ENCODE measurements around the gene SNN.

The SNN gene

DNA sequence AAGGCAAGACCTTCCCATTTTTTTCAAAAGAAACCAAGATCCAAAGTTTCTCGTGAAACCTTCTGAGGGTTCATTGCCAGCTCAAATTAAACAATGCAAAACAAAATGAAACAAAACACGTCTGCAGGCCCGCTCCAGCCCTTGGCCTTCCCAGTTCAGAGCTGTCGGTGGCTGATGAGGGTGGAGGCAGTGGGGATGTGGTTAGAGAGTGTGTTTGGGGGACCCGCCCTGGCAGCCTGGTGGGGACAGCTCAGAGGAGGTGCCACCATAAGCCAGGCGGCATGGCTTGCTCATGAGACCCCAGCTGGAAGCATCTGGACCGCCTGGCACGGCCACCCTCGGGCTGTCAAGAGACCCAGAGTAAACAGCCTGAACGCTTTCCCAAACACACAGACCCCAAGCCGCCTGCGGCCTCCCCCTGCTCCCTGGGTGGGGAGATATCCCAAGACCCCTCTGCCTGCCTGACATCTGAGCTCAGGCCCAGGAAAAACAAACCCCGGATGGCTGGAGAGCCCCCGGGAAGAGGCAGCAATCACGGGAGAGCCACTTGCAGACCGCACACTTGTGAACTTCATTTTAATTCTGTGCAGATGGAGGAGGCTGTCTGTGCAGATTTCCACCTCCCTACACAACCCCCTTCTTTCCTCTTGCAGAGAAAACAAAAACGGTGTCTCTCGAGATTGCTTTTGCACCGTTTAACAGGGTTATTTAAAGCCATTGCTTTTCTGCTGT lies 46.2 kb upstream of the SNN start:
- Histone ChIP-seq H3K4me3 (IDR thresholded peaks at IDR 0.05; ENCODE audit: insufficient read depth, low read depth, low read length) (no peak overlapping the region), H3K4me2 (no peak overlapping the region), H3K79me2 (ENCODE audit: insufficient read depth, low read depth) (no peaks in the 10 kb centered on the region), H3K36me3 (ENCODE audit: insufficient read depth) (no peaks in the 10 kb centered on the region), H4K20me1 (ENCODE audit: insufficient read depth) (no peaks in the 10 kb centered on the region), H3K27me3 (ENCODE audit: insufficient read depth, low read depth) (no peaks in the 10 kb centered on the region), H3K27ac (no peak overlapping the region), H3K9ac (no peak overlapping the region), H2AFZ (ENCODE audit: low read depth) (no peak overlapping the region), H3K4me1 (ENCODE audit: low read depth, poor library complexity, severe bottlenecking) (peaks cover 20% of the 10 kb centered on the region)
- TF ChIP-seq, protein P1, sequence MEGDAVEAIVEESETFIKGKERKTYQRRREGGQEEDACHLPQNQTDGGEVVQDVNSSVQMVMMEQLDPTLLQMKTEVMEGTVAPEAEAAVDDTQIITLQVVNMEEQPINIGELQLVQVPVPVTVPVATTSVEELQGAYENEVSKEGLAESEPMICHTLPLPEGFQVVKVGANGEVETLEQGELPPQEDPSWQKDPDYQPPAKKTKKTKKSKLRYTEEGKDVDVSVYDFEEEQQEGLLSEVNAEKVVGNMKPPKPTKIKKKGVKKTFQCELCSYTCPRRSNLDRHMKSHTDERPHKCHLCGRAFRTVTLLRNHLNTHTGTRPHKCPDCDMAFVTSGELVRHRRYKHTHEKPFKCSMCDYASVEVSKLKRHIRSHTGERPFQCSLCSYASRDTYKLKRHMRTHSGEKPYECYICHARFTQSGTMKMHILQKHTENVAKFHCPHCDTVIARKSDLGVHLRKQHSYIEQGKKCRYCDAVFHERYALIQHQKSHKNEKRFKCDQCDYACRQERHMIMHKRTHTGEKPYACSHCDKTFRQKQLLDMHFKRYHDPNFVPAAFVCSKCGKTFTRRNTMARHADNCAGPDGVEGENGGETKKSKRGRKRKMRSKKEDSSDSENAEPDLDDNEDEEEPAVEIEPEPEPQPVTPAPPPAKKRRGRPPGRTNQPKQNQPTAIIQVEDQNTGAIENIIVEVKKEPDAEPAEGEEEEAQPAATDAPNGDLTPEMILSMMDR (conservative IDR thresholded peaks at IDR 0.05; ENCODE audit: low read depth, low read length): no peak

DNA sequence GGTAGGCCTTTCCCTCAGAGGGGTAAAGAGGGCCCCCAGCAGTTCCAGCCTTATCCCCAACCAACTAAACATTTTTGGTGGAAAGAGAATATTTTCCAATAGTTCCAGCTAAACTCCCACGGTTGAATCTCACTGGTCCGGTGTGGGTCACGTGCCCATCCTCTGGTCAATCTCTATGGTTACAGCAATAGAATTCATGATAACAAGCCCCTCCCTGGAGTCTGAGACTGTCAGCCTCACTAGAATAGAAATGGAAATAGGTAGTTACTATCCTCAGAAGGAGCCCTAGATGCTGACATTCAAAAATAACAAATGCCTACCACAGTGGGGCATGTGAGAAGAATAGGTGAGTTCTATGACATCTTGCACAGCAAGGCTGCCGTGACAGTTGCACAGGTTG lies 44.0 kb upstream of the SNN start:
- Histone ChIP-seq H3K4me1 (ENCODE audit: low read depth, poor library complexity, severe bottlenecking) (peaks cover 10% of the 10 kb centered on the region), H3K4me3 (IDR thresholded peaks at IDR 0.05; ENCODE audit: insufficient read depth, low read depth, low read length) (no peak overlapping the region), H3K27ac (no peak overlapping the region), H2AFZ (ENCODE audit: low read depth) (no peak overlapping the region), H3K9ac (no peak overlapping the region), H3K4me2 (no peak overlapping the region), H3K36me3 (ENCODE audit: insufficient read depth) (no peaks in the 10 kb centered on the region), H3K79me2 (ENCODE audit: insufficient read depth, low read depth) (no peaks in the 10 kb centered on the region), H4K20me1 (ENCODE audit: insufficient read depth) (no peaks in the 10 kb centered on the region), H3K27me3 (ENCODE audit: insufficient read depth, low read depth) (no peaks in the 10 kb centered on the region)
- TF ChIP-seq, protein P1 (conservative IDR thresholded peaks at IDR 0.05; ENCODE audit: low read depth, low read length): no peak

DNA sequence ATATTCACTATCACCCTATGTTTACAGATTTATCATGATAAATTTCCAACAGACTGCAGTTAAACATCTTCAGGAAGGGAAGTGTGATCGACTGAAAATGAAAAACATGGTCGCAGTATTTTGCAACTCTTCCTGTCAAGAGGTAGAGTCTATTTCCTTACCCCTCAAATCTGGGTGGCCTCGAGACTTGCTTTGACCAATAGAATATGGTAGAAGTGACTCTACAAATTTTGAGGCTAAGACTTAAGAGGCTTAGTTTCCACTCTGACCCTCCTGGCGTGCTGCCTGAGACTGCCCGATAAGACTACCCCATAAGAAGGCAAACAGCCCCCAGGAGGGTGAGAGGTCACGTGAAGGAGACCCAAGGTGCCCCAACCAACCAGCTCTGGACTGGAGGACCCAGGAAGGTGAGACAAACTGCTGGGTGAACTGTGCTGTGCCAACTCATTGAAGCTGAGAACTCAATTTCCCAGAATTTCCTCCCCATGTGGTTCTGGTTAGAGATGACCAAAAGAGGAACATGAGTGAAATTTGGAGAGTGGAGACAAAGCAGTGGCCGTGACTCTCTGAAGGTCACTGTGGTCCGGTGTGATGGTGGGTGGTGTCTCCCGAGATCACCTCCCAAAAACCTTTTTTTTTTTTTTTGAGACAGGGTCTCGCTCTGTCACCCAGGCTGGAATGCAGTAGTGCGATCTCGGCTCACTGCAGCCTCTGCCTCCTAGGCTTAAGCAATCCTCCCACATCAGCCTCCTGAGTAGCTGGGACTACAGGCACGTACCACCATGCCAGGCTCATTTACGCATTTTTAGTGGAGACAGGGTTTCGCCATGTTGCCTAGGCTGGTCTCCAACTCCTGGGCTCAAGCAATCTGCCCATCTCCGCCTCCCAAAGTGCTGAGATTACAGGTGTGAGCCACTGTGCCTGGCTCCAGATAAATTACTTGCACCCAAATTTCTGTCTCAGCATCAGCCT lies 43.3 kb upstream of the SNN start:
- H3K79me2 ChIP-seq (ENCODE audit: insufficient read depth, low read depth): no peaks in the 10 kb centered on the region
- H3K4me3 ChIP-seq (IDR thresholded peaks at IDR 0.05; ENCODE audit: insufficient read depth, low read depth, low read length): no peak overlapping the region
- H3K27me3 ChIP-seq (ENCODE audit: insufficient read depth, low read depth): no peaks in the 10 kb centered on the region
- H3K9ac ChIP-seq: no peak overlapping the region
- no peak overlapping the region for H3K4me2 ChIP-seq
- no peak overlapping the region for H2AFZ ChIP-seq (ENCODE audit: low read depth)
- H3K36me3 ChIP-seq (ENCODE audit: insufficient read depth): no peaks in the 10 kb centered on the region
- H4K20me1 ChIP-seq (ENCODE audit: insufficient read depth): no peaks in the 10 kb centered on the region
- no peak overlapping the region for H3K27ac ChIP-seq
- TF ChIP-seq, protein P1 (conservative IDR thresholded peaks at IDR 0.05; ENCODE audit: low read depth, low read length): no peak
- H3K4me1 ChIP-seq (ENCODE audit: low read depth, poor library complexity, severe bottlenecking): peaks cover 3% of the 10 kb centered on the region

DNA sequence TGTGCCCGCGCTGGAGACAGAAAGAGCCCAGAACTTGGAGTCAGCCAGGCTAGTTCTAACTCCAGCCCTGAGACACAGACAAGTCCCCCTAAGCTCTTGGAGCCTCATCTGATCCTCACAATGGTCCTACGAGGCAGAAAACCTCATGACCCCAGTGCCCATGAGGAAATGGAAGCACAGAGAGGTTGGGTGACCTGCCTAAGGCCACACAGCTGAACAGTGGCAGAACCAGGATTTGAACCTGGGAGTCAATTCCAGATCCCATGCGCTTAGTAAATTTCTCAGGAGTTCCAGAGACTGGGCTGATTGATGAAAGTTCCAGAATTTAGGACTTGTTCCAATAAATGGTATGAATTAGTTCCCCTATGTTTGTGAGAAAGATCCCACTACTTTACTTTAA lies 42.5 kb upstream of the SNN start:
- H2AFZ ChIP-seq (ENCODE audit: low read depth): no peak overlapping the region
- H4K20me1 ChIP-seq (ENCODE audit: insufficient read depth): no peaks in the 10 kb centered on the region
- H3K9ac ChIP-seq: no peak overlapping the region
- no peaks in the 10 kb centered on the region for H3K79me2 ChIP-seq (ENCODE audit: insufficient read depth, low read depth)
- H3K36me3 ChIP-seq (ENCODE audit: insufficient read depth): no peaks in the 10 kb centered on the region
- H3K4me2 ChIP-seq: no peak overlapping the region
- no peaks in the 10 kb centered on the region for H3K27me3 ChIP-seq (ENCODE audit: insufficient read depth, low read depth)
- TF ChIP-seq, protein P1 (conservative IDR thresholded peaks at IDR 0.05; ENCODE audit: low read depth, low read length): no peak
- H3K4me1 ChIP-seq (ENCODE audit: low read depth, poor library complexity, severe bottlenecking): no peaks in the 10 kb centered on the region
- H3K27ac ChIP-seq: no peak overlapping the region
- no peak overlapping the region for H3K4me3 ChIP-seq (IDR thresholded peaks at IDR 0.05; ENCODE audit: insufficient read depth, low read depth, low read length)

All from KMS-11 (cell line).